Left ventricle myocardium inferior (tissue), 1 donor: Measurements from ENCODE around the gene RAMP1. TPM values are rescaled to one million over a fixed set of nuclear protein-coding genes. Genes with fewer than 3 reads are reported as not detected.

ENCODE experiments used
- DNase-seq: peaks from one replicate; pipeline ENCODE4 v3.0.0-alpha.2; 2020
- H3K27ac ChIP-seq: fragments of 200-600 bp; replicated peaks from 2 replicates; pipeline ENCODE4 v1.8.0; 2021
- H3K27me3 ChIP-seq: fragments of 200-600 bp; 2 replicates; pipeline ENCODE4 v1.8.0; 2021; ENCODE audit warnings: low read depth
- H3K36me3 ChIP-seq: fragments of 200-600 bp; 2 replicates; pipeline ENCODE4 v1.8.0; 2021
- H3K4me1 ChIP-seq: fragments of 200-600 bp; 2 replicates; pipeline ENCODE4 v1.8.0; 2021
- H3K4me3 ChIP-seq: fragments of 200-600 bp; 2 replicates; pipeline ENCODE4 v1.8.0; 2021; ENCODE audit warnings: mild to moderate bottlenecking, moderate library complexity
- H3K9me3 ChIP-seq: fragments of 200-600 bp; replicated peaks from 2 replicates; pipeline ENCODE4 v1.8.0; 2021
- intact Hi-C: fragments of 100-400 bp; cut with micrococcal nuclease; formaldehyde crosslinking; loops from one replicate; pipeline ENCODE4 v1.11.0; 2022
- total RNA-seq: library from RNA; stranded (reverse); fragmentation: NEBNext Ultra II Directional; extraction: Animal tissue kit (Norgen Biotek cat#: 25700); gene quantifications from one replicate; pipeline ENCODE4 v1.2.1, GENCODE V29; 2021
- TF ChIP-seq, protein P1 (sequence below): fragments of 200-600 bp; IDR thresholded peaks from 2 replicates; pipeline ENCODE4 v1.8.0; 2021; ENCODE audit warnings: antibody characterized with exemption, mild to moderate bottlenecking, borderline replicate concordance
- donor health status: DM: no; HTN: yes; CAD: no; lungs with severe emphysema.

RAMP1 gene
- total RNA-seq, 1 donor from 2014 or later: 168 TPM

GRCh38 chr2:237878321-237879057 is 19.1 kb downstream of the RAMP1 start:
- Histone ChIP-seq H3K27me3 (no peaks in the 10 kb centered on the region), H3K9me3 (no peaks in the 10 kb centered on the region), H3K4me1 (peaks cover 68% of the 10 kb centered on the region), H3K27ac (peak overlapping the region; percentile 42), H3K4me3 (no peak overlapping the region), H3K36me3 (no peaks in the 10 kb centered on the region)
- TF ChIP-seq, protein P1, sequence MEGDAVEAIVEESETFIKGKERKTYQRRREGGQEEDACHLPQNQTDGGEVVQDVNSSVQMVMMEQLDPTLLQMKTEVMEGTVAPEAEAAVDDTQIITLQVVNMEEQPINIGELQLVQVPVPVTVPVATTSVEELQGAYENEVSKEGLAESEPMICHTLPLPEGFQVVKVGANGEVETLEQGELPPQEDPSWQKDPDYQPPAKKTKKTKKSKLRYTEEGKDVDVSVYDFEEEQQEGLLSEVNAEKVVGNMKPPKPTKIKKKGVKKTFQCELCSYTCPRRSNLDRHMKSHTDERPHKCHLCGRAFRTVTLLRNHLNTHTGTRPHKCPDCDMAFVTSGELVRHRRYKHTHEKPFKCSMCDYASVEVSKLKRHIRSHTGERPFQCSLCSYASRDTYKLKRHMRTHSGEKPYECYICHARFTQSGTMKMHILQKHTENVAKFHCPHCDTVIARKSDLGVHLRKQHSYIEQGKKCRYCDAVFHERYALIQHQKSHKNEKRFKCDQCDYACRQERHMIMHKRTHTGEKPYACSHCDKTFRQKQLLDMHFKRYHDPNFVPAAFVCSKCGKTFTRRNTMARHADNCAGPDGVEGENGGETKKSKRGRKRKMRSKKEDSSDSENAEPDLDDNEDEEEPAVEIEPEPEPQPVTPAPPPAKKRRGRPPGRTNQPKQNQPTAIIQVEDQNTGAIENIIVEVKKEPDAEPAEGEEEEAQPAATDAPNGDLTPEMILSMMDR: no peak
- intact Hi-C loops: no loop called here
- DNase-seq: no peak

DNA sequence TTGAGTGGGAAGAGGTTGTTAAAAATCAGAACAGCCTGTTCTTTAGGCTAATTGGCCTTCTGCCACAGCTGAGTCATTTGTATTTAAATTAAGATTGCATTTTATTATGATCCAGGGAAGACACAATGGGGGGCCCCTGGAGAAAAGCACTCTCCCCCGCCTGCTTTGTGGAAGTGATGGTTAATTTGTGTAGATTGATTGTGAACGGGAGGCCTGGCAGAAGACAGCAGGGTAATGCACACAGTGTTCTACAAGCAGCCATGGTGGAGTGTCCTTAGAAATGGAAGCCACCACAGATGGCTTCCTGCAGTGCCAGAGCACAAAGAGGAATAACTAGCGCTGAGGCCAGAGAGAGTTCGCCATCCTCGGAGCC is 19.6 kb downstream of the RAMP1 start:
- Histone ChIP-seq H3K4me3 (no peak overlapping the region), H3K9me3 (no peaks in the 10 kb centered on the region), H3K27me3 (no peaks in the 10 kb centered on the region), H3K27ac (peak overlapping the region; percentile 42), H3K4me1 (peaks cover 63% of the 10 kb centered on the region), H3K36me3 (no peaks in the 10 kb centered on the region)
- intact Hi-C loops: no loop called here
- no peak for DNase-seq
- TF ChIP-seq, protein P1: no peak

DNA sequence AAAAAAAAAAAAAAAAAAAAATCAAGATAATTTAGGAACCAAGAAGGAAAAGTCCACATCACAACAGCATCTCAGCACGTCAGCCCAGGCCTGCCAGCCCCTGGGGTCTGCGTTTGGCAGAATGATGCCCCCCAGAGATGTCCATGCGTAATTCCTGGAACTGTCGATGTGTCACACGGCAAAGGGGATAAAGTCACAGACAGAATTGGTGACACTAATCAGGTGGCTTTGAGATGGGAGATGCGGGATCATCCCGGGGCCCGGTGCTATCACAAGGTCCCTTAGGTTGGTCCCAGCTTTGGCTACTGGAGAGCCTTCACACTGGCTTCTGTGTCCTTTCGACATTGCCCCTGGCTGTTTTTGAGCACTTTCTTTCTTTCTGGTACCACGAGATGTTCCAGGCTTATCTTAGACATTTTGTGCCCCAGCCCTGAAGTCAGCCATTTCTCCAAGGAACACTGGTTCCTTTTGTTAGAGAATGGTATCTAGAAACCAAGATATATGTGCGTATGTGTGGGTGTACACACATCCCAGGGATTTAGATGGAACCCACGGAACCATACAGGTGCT is 20.7 kb downstream of the RAMP1 start:
- no peak overlapping the region for H3K27ac ChIP-seq
- no peaks in the 10 kb centered on the region for H3K27me3 ChIP-seq
- intact Hi-C loops: no loop called here
- TF ChIP-seq, protein P1: no peak
- DNase-seq: no peak
- no peaks in the 10 kb centered on the region for H3K36me3 ChIP-seq
- H3K9me3 ChIP-seq: no peaks in the 10 kb centered on the region
- H3K4me1 ChIP-seq: peaks cover 60% of the 10 kb centered on the region
- no peak overlapping the region for H3K4me3 ChIP-seq

- peaks cover 57% of the 10 kb centered on the region for H3K4me1 ChIP-seq
- H3K4me3 ChIP-seq: no peak overlapping the region
- H3K9me3 ChIP-seq: no peaks in the 10 kb centered on the region
- no peaks in the 10 kb centered on the region for H3K27me3 ChIP-seq
- H3K36me3 ChIP-seq: no peaks in the 10 kb centered on the region
- TF ChIP-seq, protein P1: no peak
- H3K27ac ChIP-seq: peak overlapping the region; percentile 93
- intact Hi-C loops: no loop called here
- DNase-seq: no peak
These were observed 23.4 kb downstream of the RAMP1 start for GRCh38 chr2:237882510-237883481.

GRCh38 chr2:237883951-237884446 is 24.6 kb downstream of the RAMP1 start:
- DNase-seq: no peak
- Histone ChIP-seq H3K4me1 (peaks cover 55% of the 10 kb centered on the region), H3K4me3 (no peak overlapping the region), H3K36me3 (no peaks in the 10 kb centered on the region), H3K27me3 (no peaks in the 10 kb centered on the region), H3K9me3 (no peaks in the 10 kb centered on the region), H3K27ac (peak overlapping the region; percentile 93)
- TF ChIP-seq, protein P1: no peak
- intact Hi-C loops: no loop called here
